H9 (cell line): ENCODE data around the gene PPP1R15A. TPM values are rescaled to one million over a fixed set of nuclear protein-coding genes. Genes with fewer than 3 reads are reported as not detected.

Source experiments
- DNase-seq: peaks from one replicate; pipeline ENCODE4 v3.0.0-alpha.2; 2017
- H2AFZ ChIP-seq: one replicate; pipeline ENCODE4 v1.6.1; 2013; ENCODE audit warnings: mild to moderate bottlenecking, low read length, control low read depth, moderate library complexity
- H2AK5ac ChIP-seq: 2 replicates; pipeline ENCODE4 v1.6.1; 2013; ENCODE audit warnings: low read length, control low read depth, mixed read lengths; ENCODE audit not compliant: insufficient read length
- H2BK120ac ChIP-seq: one replicate; pipeline ENCODE4 v1.6.1; 2013; ENCODE audit warnings: low read depth, mild to moderate bottlenecking, low read length, control low read depth, inconsistent platforms; ENCODE audit not compliant: poor library complexity, severe bottlenecking
- H2BK12ac ChIP-seq: 2 replicates; pipeline ENCODE4 v1.6.1; 2013; ENCODE audit warnings: low read length, control low read depth, mixed read lengths, low read depth; ENCODE audit not compliant: insufficient read length
- H2BK15ac ChIP-seq: 2 replicates; pipeline ENCODE4 v1.6.1; 2013; ENCODE audit warnings: low read depth, low read length, control low read depth
- H2BK20ac ChIP-seq: one replicate; pipeline ENCODE4 v1.6.1; 2013; ENCODE audit warnings: low read depth, mild to moderate bottlenecking, low read length, control low read depth, inconsistent platforms; ENCODE audit not compliant: poor library complexity, severe bottlenecking
- H2BK5ac ChIP-seq: 2 replicates; pipeline ENCODE4 v1.6.1; 2013; ENCODE audit warnings: low read length, control low read depth, mixed read lengths; ENCODE audit not compliant: insufficient read length
- H3K14ac ChIP-seq: 2 replicates; pipeline ENCODE4 v1.6.1; 2013; ENCODE audit warnings: low read length, control low read depth; ENCODE audit not compliant: insufficient read depth
- H3K18ac ChIP-seq: 2 replicates; pipeline ENCODE4 v1.6.1; 2013; ENCODE audit warnings: low read depth, mild to moderate bottlenecking, mixed read lengths, low read length, control low read depth; ENCODE audit not compliant: insufficient read length
- H3K23ac ChIP-seq: 2 replicates; pipeline ENCODE4 v1.6.1; 2013; ENCODE audit warnings: low read length, control low read depth, mixed read lengths, low read depth; ENCODE audit not compliant: insufficient read length
- H3K23me2 ChIP-seq: 2 replicates; pipeline ENCODE4 v1.6.1; 2013; ENCODE audit warnings: low read depth, mild to moderate bottlenecking, mixed read lengths, low read length, control low read depth; ENCODE audit not compliant: insufficient read length, poor library complexity, severe bottlenecking
- H3K27ac ChIP-seq: 2 replicates; pipeline ENCODE4 v1.5.1; 2013; ENCODE audit warnings: low read length, control low read depth, mixed read lengths, low read depth; ENCODE audit not compliant: insufficient read length
- H3K27me3 ChIP-seq: 2 replicates; pipeline ENCODE4 v1.6.1; 2013; ENCODE audit warnings: low read length, control low read depth, inconsistent platforms; ENCODE audit not compliant: insufficient read depth
- H3K4ac ChIP-seq: 2 replicates; pipeline ENCODE4 v1.6.1; 2013; ENCODE audit warnings: low read depth, mild to moderate bottlenecking, control low read depth, inconsistent platforms, low read length, moderate library complexity
- H3K4me1 ChIP-seq: 2 replicates; pipeline ENCODE4 v1.6.1; 2013; ENCODE audit warnings: low read length, control low read depth, inconsistent platforms; ENCODE audit not compliant: insufficient read depth
- H3K4me2 ChIP-seq: 2 replicates; pipeline ENCODE4 v1.6.1; 2013; ENCODE audit warnings: low read length, control low read depth, mixed read lengths; ENCODE audit not compliant: insufficient read length, insufficient read depth
- H3K56ac ChIP-seq: 2 replicates; pipeline ENCODE4 v1.6.1; 2013; ENCODE audit warnings: low read depth, mild to moderate bottlenecking, mixed read lengths, low read length, control low read depth; ENCODE audit not compliant: insufficient read length
- H3K79me1 ChIP-seq: 2 replicates; pipeline ENCODE4 v1.6.1; 2013; ENCODE audit warnings: low read depth, mild to moderate bottlenecking, moderate library complexity, low read length, control low read depth, inconsistent platforms; ENCODE audit not compliant: insufficient read depth, poor library complexity, severe bottlenecking
- H3K79me2 ChIP-seq: 2 replicates; pipeline ENCODE4 v1.6.1; 2013; ENCODE audit warnings: low read length, control low read depth, inconsistent platforms; ENCODE audit not compliant: insufficient read depth
- H3K9ac ChIP-seq: 2 replicates; pipeline ENCODE4 v1.6.1; 2013; ENCODE audit warnings: low read length, control low read depth, mixed read lengths; ENCODE audit not compliant: insufficient read length; ENCODE audit errors: extremely low read depth
- H3K9me3 ChIP-seq: one replicate; pipeline ENCODE4 v1.6.1; 2013; ENCODE audit warnings: low read depth, low read length, inconsistent platforms; ENCODE audit not compliant: control insufficient read depth
- H3T11ph ChIP-seq: one replicate; pipeline ENCODE4 v1.6.1; 2013; ENCODE audit warnings: mild to moderate bottlenecking, low read length, control low read depth, inconsistent platforms
- H4K20me1 ChIP-seq: one replicate; pipeline ENCODE4 v1.6.1; 2013; ENCODE audit not compliant: control insufficient read depth, insufficient read length, insufficient read depth
- H4K5ac ChIP-seq: 2 replicates; pipeline ENCODE4 v1.6.1; 2013; ENCODE audit warnings: low read depth, mild to moderate bottlenecking, mixed read lengths, low read length, control low read depth; ENCODE audit not compliant: insufficient read length
- H4K8ac ChIP-seq: replicated peaks from 2 replicates; pipeline ENCODE4 v1.6.1; 2013; ENCODE audit warnings: low read length, control low read depth, mixed read lengths, low read depth; ENCODE audit not compliant: insufficient read length
- H4K91ac ChIP-seq: 2 replicates; pipeline ENCODE4 v1.6.1; 2013; ENCODE audit warnings: low read depth, mild to moderate bottlenecking, moderate library complexity, mixed read lengths, low read length, control low read depth; ENCODE audit not compliant: insufficient read length
- H3K27ac Mint-ChIP-seq, 3 experiments: 2 replicates in 2 of 3; 3 replicates in 1 of 3; pipeline ENCODE4 v1.8.0; 2020 to 2021; ENCODE audit warnings: mixed read lengths in 3 of 3, mild to moderate bottlenecking in 1 of 3, moderate library complexity in 1 of 3
- H3K27me3 Mint-ChIP-seq: 2 replicates; pipeline ENCODE4 v1.8.0; 2021; ENCODE audit warnings: low read depth, mild to moderate bottlenecking, moderate library complexity, mixed read lengths
- H3K36me3 Mint-ChIP-seq, 3 experiments: 2 replicates in 2 of 3; 3 replicates in 1 of 3; pipeline ENCODE4 v1.8.0; 2020 to 2021; ENCODE audit warnings: low read depth in 3 of 3, mixed read lengths in 3 of 3; ENCODE audit not compliant: insufficient read depth in 1 of 3
- H3K4me1 Mint-ChIP-seq, 2 experiments: 2 replicates each; pipeline ENCODE4 v1.8.0; 2020; ENCODE audit warnings: mixed read lengths in 2 of 2
- H3K4me3 Mint-ChIP-seq, 2 experiments: 2 replicates in 1 of 2; 3 replicates in 1 of 2; pipeline ENCODE4 v1.8.0; 2020 to 2021; ENCODE audit warnings: mild to moderate bottlenecking in 2 of 2, mixed read lengths in 2 of 2, moderate library complexity in 1 of 2
- H3K9me3 Mint-ChIP-seq, 2 experiments: 2 replicates in 1 of 2; 3 replicates in 1 of 2; pipeline ENCODE4 v1.8.0; 2020; ENCODE audit warnings: mild to moderate bottlenecking in 2 of 2, mixed read lengths in 2 of 2, moderate library complexity in 1 of 2
- WGBS: extraction: QIAGEN DNeasy Blood & Tissue Kit; methylation state at CpG from one replicate; pipeline ENCODE4 v1.1.7; 2013; ENCODE audit warnings: missing lambda C conversion rate, low lambda C conversion rate, mixed read lengths; ENCODE audit not compliant: insufficient read length; ENCODE audit errors: extremely low coverage; 5-methylcytosine and 5-hydroxymethylcytosine counted together
- total RNA-seq: library from RNA; stranded (reverse); gene quantifications from 2 replicates; pipeline ENCODE4 v1.2.1, GENCODE V29; 2021
- TF ChIP-seq, protein P1 (sequence below): fragments of 200-600 bp; sonication (generic); conservative IDR thresholded peaks from 3 replicates; pipeline ENCODE4 v1.8.0; 2021; ENCODE audit warnings: antibody characterized with exemption, mild to moderate bottlenecking

Gene PPP1R15A
- total RNA-seq, 1 experiment from 2014 or later = 17.2 TPM

DNA sequence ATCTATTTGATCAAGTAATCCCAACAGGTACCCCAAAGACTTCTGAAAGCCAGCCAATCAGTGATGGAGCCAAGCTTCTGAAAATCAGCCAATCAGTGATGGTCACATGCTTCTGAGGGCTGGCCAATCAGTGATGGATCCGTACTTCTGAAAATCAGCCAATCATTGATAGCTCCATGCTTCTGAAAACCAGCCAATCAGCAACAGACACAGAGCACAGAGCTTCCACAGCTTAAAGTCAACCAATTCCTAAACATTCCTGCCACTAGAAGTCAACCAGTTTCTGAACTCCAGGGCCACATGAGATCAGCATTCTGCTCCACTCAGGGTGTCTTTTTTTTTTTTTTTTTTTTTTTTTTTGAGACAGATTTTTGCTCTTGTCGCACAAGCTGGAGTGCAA lies 27.7 kb upstream of the PPP1R15A start:
- Histone ChIP-seq H3K9me3 (no peaks in the 10 kb centered on the region), H3K4me1 (no peaks in the 10 kb centered on the region), H4K20me1 (no peaks in the 10 kb centered on the region), H3T11ph (no peak overlapping the region), H2BK15ac (no peak overlapping the region), H2BK5ac (no peak overlapping the region), H2AK5ac (no peak overlapping the region), H3K4ac (no peak overlapping the region), H3K18ac (no peak overlapping the region), H3K27ac (no peak overlapping the region), H3K79me1 (no peaks in the 10 kb centered on the region), H4K91ac (no peak overlapping the region), H3K23ac (no peak overlapping the region), H2BK12ac (no peak overlapping the region), H3K14ac (no peak overlapping the region), H3K27me3 (no peaks in the 10 kb centered on the region), H3K4me2 (no peak overlapping the region), H3K56ac (no peak overlapping the region), H4K5ac (no peak overlapping the region), H3K9ac (no peak overlapping the region), H2AFZ (no peak overlapping the region), H4K8ac (no peak overlapping the region), H3K79me2 (no peaks in the 10 kb centered on the region), H2BK120ac (no peak overlapping the region), H3K23me2 (no peaks in the 10 kb centered on the region), H2BK20ac (no peak overlapping the region)
- TF ChIP-seq, protein P1, sequence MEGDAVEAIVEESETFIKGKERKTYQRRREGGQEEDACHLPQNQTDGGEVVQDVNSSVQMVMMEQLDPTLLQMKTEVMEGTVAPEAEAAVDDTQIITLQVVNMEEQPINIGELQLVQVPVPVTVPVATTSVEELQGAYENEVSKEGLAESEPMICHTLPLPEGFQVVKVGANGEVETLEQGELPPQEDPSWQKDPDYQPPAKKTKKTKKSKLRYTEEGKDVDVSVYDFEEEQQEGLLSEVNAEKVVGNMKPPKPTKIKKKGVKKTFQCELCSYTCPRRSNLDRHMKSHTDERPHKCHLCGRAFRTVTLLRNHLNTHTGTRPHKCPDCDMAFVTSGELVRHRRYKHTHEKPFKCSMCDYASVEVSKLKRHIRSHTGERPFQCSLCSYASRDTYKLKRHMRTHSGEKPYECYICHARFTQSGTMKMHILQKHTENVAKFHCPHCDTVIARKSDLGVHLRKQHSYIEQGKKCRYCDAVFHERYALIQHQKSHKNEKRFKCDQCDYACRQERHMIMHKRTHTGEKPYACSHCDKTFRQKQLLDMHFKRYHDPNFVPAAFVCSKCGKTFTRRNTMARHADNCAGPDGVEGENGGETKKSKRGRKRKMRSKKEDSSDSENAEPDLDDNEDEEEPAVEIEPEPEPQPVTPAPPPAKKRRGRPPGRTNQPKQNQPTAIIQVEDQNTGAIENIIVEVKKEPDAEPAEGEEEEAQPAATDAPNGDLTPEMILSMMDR = 0 out of 3 replicates have a peak, but pooled peaks have one; percentile 22
- Mint-ChIP-seq H3K4me3 (no peak overlapping the region), H3K27ac (0 out of 7 replicates have a peak overlapping the region, but pooled peaks of 1 of the 3 experiments have one; percentile 36), H3K4me1 (peaks cover 4 to 8% of the 10 kb centered on the region in 2 experiments), H3K36me3 (peaks cover 4 to 27% (median 23%) of the 10 kb centered on the region in 3 experiments), H3K27me3 (no peaks in the 10 kb centered on the region), H3K9me3 (no peaks in the 10 kb centered on the region)
- WGBS = no CpG with 5 or more reads among the region's 2 CpGs
- DNase-seq = peak; percentile 64
